Limb (tissue), 2 donors: ENCODE data around the gene SLC35E2B.
A peak's percentile ranks its signal among the peaks of the same experiment; 100 is the strongest.
"Not testable (repeated sequence)": the region's sequence is repeated elsewhere in the genome, so short reads cannot be mapped to it uniquely, and the experiment has no call there.

Experiments
- DNase-seq, 2 donors: peaks; one replicate each; pipeline ENCODE4 v3.0.0-alpha.2; 2016; ENCODE audit errors: extremely low spot score in 2 of 2

Gene SLC35E2B

GRCh38 chr1:1692714-1693647 lies at the start of gene SLC35E2B:
Gene SLC35E2B, minus strand, starts transcription at chr1:1692795. Its CDS starts 16,096 bp downstream, at chr1:1676699.
- peak; percentile 83 to 94 for DNase-seq

DNA sequence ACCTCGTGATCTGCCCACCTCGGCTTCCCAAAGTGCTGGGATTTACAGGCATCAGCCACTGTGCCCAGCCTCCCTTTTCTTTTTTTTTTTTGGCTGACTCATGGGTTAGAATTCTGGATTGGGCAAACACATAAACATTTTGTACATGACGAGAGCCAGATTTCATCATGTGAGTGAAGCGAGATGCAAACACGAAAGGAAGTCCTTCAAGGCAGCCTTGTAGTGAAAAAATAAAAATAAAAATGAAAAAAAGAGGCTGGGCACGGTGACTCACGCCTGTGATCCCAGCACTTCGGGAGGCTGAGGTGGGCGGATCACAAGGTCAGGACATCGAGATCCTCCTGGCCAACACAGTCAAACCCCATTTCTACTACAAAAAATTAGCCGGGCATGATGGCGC lies 48.4 kb upstream of the SLC35E2B start:
- DNase-seq, result not testable (repeated sequence)

DNA sequence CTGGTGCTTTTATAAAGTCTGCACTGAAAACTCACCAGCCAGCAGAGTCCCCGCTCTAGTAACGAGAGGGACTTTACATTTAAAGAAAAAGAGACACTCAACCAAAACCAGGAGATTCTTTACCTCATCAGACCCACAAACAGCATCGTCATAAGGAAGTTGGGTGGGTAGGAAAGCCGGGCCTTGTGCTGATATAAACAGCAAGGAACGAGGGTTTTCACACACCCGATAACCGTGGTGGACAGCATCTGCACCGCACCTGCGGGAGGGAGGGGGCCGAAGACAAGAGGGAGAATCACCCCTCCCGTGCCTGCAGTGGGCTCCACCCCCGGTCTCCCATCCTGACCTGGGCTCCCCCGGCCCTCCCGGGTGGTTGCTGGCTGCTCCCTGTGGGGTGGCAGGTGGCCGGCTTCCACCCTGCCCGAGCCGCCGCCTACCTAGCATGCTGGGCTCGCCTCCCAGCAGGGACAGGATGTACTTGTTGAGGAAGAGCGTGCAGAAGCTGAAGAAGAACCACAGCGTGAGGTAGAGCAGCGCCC lies 46.3 kb upstream of the SLC35E2B start:
- not testable (repeated sequence) for DNase-seq

GRCh38 chr1:1737675-1738590 lies 45.3 kb upstream of the SLC35E2B start:
- not testable (repeated sequence) for DNase-seq

- DNase-seq, result no peak
Observed at GRCh38 chr1:1732381-1732780, 39.8 kb upstream of the SLC35E2B start.

DNA sequence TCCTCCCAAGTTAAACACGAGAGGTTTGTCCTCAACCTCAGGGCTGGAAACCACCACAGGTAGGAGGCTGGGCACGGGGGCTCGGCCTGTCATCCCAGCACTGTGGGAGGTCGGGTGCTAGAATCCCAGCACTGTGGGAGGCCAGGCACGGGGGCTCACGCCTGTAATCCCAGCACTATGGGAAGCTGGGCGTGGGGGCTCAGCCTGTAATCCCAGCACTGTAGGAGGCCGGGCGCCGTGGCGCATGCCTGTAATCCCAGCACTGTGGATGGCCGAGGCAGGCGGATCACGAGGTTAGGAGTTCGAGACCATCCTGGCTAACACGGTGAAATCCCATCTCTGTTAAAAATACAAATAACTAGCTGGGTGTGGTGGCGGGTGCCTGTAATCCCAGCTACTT lies 38.3 kb upstream of the SLC35E2B start:
- DNase-seq, result no peak

DNA sequence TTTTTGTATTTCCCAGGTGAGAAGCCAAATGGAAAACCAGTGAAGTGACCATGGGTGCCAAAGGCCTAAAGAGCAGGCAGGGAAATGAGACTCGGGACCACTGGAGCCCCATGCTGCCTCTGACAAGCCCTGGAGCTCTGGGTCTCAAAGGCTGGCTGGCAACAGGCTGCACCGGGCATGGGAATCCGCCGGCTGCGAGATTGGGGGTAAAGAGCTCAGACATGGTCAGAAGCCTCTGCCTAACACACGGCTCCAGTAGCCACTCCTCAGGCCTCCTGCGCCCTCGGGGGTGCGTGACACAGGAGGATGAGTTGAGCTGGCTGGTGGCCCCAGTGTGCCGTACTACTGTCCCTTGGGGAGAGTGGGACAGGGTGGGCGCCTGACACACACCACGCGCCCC lies 37.6 kb upstream of the SLC35E2B start:
- not testable (repeated sequence) for DNase-seq

DNA sequence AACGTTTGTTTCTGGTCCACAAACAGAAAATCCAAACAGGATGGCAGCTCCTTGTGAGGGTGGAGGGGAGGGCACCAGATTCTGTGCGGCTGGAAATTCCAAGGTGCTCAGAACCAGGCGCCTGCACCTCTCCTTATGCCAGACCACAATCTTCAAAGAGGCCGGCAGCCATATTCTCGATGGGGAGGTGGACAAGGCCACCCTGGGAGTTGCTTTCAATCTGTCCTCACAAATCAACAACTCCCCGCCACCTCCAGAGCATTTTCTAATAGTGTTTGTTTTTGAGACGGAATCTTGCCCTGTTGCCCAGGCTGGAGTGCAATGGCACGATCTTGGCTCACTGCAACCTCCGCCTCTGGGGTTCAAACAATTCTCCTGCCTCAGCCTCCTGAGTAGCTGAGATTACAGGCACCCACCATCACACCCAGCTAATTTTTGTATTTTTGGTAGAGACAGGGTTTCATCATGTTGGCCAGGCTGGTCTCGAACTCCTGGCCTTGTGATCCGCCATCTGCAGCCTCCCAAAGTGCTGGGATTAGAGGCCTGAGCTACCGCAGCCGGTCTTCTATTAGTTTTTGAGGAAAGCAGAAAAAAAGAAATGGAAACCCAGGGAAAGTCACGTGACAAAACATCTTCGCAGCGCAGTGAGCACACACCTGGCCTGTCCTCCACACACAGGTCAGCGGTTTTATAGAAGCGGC lies 36.7 kb upstream of the SLC35E2B start:
- not testable (repeated sequence) for DNase-seq

DNA sequence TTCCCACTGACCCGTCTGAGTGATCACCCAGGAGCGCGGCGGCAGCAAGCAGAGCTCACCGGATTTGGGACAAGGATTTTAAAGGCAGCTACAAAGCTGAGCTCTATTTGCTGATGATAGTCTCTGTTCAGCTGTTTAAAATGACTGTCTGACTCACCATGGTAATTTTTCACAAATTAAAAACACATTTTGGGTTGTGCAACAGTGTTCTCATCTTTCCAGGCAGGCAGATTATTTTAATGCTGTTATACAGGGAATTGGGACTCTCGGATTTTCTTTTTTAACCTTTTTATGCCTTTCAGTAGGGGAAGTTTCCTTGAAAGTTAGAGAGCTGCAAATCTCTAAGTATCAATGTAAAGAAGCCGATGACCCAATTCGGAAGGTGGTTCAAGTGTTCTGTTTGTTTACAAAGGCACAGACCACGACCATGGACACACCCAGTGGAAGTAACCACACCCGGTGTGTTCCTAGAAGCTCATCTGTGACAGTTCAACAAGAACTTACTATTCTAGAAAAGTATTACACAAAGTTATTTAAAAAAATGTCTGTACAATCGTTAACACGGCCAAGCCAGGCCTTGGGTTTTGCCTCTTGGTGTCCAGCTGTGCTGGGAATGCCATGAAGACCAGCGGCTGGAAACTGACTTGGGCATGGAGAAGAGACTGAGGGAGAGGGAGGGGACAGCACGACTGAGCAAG lies 35.9 kb upstream of the SLC35E2B start:
- DNase-seq, result not testable (repeated sequence)

DNA sequence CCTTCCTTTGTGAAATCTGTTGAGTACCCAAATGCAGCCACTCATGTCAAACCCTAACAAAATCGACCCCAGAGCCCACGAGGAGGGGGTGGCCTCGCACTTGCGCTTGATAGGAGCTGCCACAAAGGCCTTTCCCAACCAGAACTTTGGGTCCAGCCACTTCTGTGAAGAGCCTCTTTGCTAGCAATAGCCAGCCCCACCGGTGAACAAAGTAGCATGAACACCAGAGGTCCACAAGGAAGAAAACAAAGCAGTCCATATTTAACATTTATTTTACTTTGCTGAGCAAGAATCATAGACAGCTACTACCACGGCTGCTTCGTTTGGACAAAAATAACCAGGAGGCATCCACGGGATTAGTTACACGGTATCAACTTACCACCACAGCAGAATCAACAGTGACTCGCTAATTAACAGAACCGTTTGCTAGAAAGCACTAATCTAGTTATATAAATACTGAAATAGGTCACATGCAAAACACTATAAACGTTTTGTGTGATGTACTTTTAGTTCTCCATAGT lies 34.6 kb upstream of the SLC35E2B start:
- not testable (repeated sequence) for DNase-seq

DNA sequence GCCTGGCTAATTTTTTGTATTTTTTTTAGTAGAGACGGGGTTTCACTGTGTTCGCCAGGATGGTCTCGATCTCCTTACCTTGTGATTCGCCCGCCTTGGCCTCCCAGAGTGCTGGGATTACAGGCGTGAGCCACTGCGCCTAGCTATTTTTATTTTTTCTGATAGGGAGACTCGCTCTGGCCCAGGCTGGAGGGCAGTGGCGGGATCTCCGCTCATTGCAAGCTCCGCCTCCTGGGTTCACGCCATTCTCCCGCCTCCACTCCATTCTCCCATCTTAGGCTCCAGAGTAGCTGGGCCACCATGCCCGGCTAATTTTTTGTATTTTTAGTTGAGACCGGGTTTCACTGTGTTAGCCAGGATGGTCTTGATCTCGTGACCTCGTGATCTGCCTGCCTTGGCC lies 33.5 kb upstream of the SLC35E2B start:
- not testable (repeated sequence) for DNase-seq

DNA sequence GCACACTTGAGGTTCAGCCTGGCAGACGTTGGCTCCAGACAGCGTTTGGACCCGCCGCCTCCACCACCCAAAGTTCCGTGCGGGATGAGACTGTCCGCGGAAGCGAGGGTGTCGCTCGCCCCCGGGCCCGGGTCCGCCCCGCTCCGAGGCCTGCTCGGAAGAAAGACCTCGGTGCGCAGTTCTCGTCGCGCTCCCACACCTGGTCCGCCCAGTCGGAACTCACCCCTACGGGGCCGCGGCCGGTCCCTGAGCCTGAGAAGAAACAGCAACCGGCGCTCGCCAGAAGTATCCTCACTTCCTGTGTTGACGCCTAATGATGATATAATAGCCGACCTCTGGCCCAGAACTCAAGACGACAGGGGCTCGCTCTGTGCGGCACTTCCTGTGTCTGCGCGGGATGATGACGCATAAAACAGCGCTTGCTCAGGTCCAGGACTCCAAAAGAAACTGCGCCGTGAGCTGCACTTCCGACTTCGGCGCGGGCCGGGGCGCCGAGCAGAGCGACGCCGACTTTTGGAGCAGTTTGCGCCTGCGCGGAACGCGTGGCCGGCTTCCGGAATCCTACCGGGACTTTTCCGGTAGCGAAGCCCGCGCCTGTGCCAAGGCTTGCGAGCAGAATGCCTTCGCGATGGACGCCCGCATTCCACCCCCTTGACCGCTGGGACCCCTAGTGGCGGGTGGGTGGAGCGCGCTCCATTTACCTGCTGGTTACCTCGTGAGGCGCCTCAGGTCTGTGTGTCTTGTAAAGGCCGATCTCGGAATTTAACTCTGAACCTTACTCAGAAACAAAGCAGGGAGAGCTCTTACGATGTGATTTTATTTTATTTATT lies 31.7 kb upstream of the SLC35E2B start, which contains the start of gene CDK11A:
CDK11A (minus strand) TSS at position 323 of the 830 bp plus-strand sequence. CDS start 1,539 bp downstream, outside the sequence.
- DNase-seq, result peak; percentile 97 to 99

- no peak for DNase-seq
Observed at GRCh38 chr1:1721201-1721600, 28.6 kb upstream of the SLC35E2B start.

DNA sequence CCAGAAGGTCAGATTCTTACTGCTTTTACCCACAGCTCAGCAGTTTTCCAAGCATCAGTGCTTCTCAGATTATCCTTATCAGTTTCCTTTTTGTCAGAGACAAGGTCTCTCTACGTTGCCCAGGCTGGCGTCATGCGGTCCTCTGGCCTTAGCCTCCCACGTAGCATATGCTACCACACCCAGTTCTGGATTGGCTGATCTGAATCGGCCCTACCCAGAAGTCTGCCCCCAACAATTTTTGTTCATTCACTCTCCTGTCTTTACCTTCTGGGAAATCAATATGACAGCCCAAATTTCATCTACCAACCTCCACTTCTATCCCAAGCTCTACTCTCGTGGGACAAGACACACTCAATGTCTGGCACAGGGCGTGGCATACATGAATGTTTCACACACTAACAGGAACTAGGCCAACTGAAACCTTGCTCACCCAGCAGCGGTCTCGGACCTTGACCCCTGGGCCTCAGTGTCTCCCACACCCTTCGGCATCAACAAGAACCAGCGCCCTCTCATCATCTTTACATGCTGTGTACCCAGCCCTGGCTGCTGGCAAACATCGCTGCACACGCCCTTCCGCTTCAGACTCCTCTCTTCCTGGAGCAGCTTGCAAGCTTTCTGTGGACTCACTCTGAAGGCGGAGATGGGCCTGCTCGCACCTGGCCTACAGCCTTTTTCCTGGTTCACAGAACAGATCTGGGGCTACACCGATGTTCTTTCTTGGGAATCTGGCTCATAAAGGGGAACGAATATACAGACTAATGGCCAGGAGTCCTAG lies 22.7 kb upstream of the SLC35E2B start:
- not testable (repeated sequence) for DNase-seq

GRCh38 chr1:1707897-1708296 lies 15.3 kb upstream of the SLC35E2B start:
- DNase-seq, result not testable (repeated sequence)

DNA sequence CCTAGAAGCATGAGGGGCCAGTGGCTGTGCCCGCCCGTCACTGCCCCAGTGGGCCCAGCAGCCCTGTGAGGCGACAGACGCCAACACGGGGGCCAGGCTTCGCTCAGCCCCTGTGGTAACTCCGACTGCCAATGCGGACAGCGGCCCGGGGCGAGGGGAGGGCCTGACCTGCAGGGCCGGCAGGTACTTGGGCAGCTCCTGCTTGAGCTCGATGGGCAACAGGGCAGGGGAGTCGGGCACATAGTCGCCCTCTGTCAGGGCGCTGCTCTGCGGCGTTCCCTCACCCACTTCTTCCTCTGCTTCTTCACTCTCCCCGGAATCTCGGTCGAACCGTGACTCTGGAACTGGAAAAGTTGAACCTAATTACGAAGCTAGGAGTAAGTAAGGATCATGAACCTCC lies 14.6 kb upstream of the SLC35E2B start:
- not testable (repeated sequence) for DNase-seq

DNA sequence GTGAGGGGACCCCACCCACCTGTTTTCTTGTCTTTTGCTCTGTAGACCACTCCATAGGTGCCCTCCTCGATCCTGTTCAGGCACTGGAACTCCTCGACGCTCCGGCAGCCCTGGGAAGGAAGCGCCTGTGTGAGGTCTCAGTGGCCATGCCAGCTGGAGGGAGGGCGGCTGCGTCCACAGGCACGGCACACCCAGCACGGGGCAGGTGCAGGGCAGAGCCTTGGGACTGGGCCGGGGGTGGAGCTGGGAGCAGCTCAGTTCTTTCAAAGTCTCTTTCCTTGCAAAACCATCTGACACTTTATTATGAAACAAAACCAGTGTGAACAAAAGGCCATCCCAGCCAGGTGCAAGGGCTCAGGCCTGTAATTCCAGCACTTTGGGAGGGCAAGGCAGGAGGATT lies 13.0 kb upstream of the SLC35E2B start:
- DNase-seq, result not testable (repeated sequence)

GRCh38 chr1:1704284-1704957 lies 11.8 kb upstream of the SLC35E2B start:
- not testable (repeated sequence) for DNase-seq
